RWPE1 (cell line): ENCODE measurements around the gene ABHD12B.

Experiments
- CTCF ChIA-PET: fragments of 350-600 bp; sonication (Branson Sonifier 250); formaldehyde crosslinking; extraction: SDS; loops from one replicate; lab custom pipeline; 2021; lab: Yijun Ruan, JAX
- POLR2A ChIA-PET: fragments of 400-600 bp; formaldehyde crosslinking; extraction: SDS; loops from one replicate; lab custom pipeline; 2020; ENCODE audit warnings: antibody characterized with exemption; ENCODE audit not compliant: low non-redundant PET; lab: Yijun Ruan, JAX
- DNase-seq: peaks from one replicate; pipeline ENCODE4 v3.0.0; 2012; ENCODE audit warnings: low spot score
- H3K27ac ChIP-seq: fragments of 450-650 bp; 2 replicates; pipeline ENCODE4 v1.5.1; 2017
- TF ChIP-seq, protein P1 (sequence below): fragments of 450-650 bp; conservative IDR thresholded peaks from 2 replicates; pipeline ENCODE4 v1.5.1; 2017; ENCODE audit warnings: low read depth, mild to moderate bottlenecking

The ABHD12B gene

GRCh38 chr14:50920482-50921230 is 48.8 kb downstream of the ABHD12B start:
- ChIA-PET CTCF (interaction anchor here (0.5 kb wide), 1 partner anchor 312 kb away, joined by 3 read pairs; no protein-coding TSS in a partner anchor), POLR2A (no interaction called here)
- TF ChIP-seq, protein P1, sequence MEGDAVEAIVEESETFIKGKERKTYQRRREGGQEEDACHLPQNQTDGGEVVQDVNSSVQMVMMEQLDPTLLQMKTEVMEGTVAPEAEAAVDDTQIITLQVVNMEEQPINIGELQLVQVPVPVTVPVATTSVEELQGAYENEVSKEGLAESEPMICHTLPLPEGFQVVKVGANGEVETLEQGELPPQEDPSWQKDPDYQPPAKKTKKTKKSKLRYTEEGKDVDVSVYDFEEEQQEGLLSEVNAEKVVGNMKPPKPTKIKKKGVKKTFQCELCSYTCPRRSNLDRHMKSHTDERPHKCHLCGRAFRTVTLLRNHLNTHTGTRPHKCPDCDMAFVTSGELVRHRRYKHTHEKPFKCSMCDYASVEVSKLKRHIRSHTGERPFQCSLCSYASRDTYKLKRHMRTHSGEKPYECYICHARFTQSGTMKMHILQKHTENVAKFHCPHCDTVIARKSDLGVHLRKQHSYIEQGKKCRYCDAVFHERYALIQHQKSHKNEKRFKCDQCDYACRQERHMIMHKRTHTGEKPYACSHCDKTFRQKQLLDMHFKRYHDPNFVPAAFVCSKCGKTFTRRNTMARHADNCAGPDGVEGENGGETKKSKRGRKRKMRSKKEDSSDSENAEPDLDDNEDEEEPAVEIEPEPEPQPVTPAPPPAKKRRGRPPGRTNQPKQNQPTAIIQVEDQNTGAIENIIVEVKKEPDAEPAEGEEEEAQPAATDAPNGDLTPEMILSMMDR, result no peak
- DNase-seq, result no peak
- peak overlapping the region; percentile 50; the same call in 1 of the 2 replicates for H3K27ac ChIP-seq

GRCh38 chr14:50922803-50923202 is 51.0 kb downstream of the ABHD12B start:
- POLR2A ChIA-PET, result no interaction called here
- H3K27ac ChIP-seq, result no peak overlapping the region
- DNase-seq, result no peak
- CTCF ChIA-PET, result interaction anchor here (0.6 kb wide), 1 partner anchor 169 kb away, joined by 3 read pairs; no protein-coding TSS in a partner anchor
- TF ChIP-seq, protein P1, result no peak

GRCh38 chr14:50924236-50924635 is 52.4 kb downstream of the ABHD12B start:
- CTCF ChIA-PET, result no interaction called here
- TF ChIP-seq, protein P1, result no peak
- DNase-seq, result no peak
- H3K27ac ChIP-seq, result no peak overlapping the region
- POLR2A ChIA-PET, result no interaction called here

DNA sequence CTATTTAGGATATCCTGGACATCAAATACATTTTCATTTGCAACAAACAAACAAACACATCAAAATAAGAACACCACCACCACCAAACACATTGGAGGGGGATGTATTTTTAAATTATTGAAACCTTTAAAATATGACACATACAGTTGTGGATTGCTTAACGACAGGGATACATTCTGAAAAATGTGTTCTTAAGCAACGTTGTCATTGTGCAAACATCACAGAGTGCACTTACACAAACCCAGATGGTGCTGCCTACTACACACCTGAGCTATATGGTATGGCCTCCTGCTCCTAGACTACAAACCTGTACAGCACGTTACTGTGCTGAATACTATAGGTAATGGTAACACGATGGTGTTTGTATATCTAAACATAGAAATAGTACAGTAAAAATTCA is 53.0 kb downstream of the ABHD12B start:
- H3K27ac ChIP-seq, result no peak overlapping the region
- CTCF ChIA-PET, result no interaction called here
- POLR2A ChIA-PET, result no interaction called here
- DNase-seq, result no peak
- TF ChIP-seq, protein P1, result no peak

GRCh38 chr14:50926851-50927386 is 55.1 kb downstream of the ABHD12B start:
- CTCF ChIA-PET, result no interaction called here
- H3K27ac ChIP-seq, result no peak overlapping the region
- no peak for DNase-seq
- TF ChIP-seq, protein P1, result no peak
- POLR2A ChIA-PET, result no interaction called here

GRCh38 chr14:50928002-50928635 is 56.3 kb downstream of the ABHD12B start:
- TF ChIP-seq, protein P1, result no peak
- DNase-seq, result no peak
- POLR2A ChIA-PET, result no interaction called here
- CTCF ChIA-PET, result no interaction called here
- no peak overlapping the region for H3K27ac ChIP-seq
